Activated CD4-positive, alpha-beta T cell treated with anti-CD3 and anti-CD28 coated beads, Interleukin-2, amount 50 U/mL, for 16 hours (primary cell): Measurements from ENCODE around the gene TK1.
A peak's percentile ranks its signal among the peaks of the same experiment; 100 is the strongest.
"Not testable (repeated sequence)": the region's sequence is repeated elsewhere in the genome, so short reads cannot be mapped to it uniquely, and the experiment has no call there.

Experiments used
- DNase-seq: peaks from one replicate; pipeline ENCODE4 v3.0.0-alpha.2; 2020

The TK1 gene

DNA sequence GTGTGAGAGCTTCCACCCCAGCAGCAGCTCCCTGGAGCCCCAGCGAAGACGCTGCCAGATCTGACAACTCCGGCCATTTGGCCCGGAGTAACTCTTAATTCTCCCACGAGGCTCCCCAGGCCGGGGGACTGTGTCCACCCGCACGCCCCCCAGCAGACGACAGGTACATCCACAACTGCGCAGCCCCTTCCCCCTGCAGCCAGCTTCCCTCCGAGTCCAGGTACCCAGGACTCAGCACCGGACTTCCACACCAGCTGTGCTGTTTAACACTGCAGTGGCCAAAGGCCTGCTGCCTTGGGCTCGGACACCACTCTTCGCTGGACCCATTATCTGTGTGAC lies 11.2 kb downstream of the TK1 start:
- DNase-seq, result no peak

DNA sequence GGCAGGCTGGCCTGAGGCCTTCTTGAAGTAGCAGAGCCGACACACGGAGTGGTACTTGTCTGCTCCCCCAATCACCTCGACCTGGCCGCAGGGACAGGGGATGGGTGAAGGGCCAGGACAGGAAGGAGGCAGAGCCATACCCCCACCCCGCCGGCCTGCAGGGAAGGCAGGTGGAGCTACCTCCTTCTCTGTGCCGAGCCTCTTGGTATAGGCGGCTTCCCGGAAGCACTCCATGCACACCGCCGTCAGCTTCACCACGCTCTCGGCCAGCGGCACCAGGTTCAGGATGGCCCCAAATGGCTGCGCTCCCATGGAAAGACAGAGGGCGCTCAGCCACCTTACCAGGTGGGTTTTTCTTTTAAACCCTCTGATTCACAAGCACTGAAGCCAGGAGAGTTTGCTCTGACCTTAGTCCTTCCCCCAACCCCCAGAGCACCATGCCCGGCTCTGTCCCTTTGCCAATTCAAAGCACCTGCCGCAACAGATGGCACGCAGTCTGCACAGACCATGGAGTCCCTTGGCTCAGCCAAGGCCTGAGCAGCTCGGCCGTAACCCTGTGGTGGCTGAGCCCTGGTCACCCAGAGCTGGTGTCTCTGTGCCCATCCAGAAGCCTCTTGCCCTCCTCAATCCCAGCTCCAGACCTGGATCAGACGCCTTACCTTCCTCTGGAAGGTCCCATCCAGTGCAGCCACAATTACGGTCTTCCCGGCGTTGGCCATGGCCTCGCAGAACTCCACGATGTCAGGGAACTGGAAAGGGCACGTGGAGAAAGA lies 11.8 kb downstream of the TK1 start:
- DNase-seq, result no peak

DNA sequence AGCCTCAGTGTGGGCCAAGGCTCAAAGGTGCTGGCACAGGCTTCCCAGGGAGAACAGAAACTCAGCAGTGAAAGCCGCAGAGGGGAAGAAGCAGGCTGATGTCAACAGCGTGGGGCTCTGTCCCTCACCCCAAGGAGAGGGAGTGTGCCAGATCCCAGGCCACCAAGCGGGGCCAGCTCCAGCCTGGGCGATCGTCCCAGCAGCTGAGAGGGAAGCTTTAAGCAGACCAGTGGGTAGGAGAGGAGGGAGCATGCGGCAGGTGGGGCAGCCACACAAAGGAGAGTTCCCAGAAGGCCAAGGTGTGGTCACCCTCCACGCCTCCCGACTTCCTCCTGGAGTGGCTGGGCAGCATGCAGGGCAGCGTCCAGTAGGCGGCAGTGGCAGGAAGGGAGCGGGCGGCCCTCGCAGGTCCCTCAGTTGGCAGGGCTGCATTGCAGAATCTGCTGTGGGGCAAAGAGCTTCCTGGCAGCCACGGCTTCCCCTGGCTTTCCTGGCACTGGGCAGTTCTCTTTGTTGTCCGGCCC lies 12.4 kb downstream of the TK1 start:
- DNase-seq, result no peak

DNA sequence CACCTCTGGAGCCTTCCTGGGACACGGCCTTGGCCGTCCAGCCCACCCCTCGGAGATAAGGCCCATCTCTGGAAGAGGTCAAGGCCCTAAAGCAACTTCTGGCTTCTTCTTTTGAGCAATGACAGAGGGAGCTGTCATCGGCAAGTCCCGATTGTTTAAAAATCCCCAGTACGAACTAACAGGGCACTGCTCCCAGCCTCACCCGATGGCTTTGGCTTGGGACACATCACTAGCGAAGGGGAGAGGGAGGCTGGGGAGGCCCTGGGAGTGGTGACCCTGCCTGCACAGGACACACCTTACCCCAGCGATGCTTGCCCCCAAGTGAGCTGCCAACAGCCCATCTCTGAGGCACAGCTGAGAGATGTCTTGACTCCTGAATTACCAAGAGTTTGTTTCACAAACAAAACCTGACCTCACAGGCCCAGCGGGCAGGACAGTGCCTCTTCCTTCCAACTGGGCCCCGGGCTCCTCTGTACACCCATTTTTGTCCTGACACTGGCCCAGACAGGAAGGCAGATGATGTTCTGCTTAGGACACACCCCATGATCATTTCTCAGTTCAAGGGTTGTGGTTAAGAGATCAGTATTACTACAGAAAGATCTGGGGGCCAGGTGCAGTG lies 13.6 kb downstream of the TK1 start:
- peak; percentile 42 for DNase-seq

DNA sequence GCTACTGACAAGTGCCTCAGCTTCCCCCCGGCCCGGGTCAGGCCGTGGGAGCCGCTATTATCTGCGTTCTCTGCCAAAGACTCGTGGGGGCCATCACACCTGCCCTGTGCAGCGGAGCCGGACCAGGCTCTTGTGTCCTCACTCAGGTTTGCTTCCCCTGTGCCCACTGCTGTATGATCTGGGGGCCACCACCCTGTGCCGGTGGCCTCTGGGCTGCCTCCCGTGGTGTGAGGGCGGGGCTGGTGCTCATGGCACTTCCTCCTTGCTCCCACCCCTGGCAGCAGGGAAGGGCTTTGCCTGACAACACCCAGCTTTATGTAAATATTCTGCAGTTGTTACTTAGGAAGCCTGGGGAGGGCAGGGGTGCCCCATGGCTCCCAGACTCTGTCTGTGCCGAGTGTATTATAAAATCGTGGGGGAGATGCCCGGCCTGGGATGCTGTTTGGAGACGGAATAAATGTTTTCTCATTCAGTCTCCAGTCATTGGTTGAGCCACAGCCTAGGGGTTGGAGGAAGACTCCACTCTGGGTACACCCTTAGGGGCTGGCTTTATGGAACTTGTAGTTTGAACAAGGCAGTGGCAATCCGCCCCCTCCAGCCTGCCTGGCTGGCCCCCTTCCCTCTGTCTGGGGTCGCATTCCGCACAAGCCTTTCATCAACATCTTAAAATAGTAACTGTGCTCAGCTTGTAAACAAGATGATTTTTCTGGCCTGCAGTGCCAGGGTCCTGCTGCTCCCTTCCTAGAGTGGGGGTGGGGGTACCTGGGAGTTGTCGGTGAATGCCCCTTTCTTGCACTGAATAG lies 14.4 kb downstream of the TK1 start:
- no peak for DNase-seq

DNA sequence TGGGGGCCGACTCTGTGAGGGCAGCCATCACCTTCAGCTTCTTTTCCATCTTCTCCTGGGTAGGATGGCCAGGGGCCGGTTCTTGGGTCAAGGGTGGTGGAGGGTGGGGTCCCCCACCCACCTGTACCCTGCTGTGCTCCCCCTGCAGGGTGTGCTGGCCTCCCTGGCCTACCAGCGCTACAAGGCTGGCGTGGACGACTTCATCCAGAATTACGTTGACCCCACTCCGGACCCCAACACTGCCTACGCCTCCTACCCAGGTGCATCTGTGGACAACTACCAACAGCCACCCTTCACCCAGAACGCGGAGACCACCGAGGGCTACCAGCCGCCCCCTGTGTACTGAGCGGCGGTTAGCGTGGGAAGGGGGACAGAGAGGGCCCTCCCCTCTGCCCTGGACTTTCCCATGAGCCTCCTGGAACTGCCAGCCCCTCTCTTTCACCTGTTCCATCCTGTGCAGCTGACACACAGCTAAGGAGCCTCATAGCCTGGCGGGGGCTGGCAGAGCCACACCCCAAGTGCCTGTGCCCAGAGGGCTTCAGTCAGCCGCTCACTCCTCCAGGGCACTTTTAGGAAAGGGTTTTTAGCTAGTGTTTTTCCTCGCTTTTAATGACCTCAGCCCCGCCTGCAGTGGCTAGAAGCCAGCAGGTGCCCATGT lies 15.1 kb downstream of the TK1 start:
- DNase-seq, result not testable (repeated sequence)

DNA sequence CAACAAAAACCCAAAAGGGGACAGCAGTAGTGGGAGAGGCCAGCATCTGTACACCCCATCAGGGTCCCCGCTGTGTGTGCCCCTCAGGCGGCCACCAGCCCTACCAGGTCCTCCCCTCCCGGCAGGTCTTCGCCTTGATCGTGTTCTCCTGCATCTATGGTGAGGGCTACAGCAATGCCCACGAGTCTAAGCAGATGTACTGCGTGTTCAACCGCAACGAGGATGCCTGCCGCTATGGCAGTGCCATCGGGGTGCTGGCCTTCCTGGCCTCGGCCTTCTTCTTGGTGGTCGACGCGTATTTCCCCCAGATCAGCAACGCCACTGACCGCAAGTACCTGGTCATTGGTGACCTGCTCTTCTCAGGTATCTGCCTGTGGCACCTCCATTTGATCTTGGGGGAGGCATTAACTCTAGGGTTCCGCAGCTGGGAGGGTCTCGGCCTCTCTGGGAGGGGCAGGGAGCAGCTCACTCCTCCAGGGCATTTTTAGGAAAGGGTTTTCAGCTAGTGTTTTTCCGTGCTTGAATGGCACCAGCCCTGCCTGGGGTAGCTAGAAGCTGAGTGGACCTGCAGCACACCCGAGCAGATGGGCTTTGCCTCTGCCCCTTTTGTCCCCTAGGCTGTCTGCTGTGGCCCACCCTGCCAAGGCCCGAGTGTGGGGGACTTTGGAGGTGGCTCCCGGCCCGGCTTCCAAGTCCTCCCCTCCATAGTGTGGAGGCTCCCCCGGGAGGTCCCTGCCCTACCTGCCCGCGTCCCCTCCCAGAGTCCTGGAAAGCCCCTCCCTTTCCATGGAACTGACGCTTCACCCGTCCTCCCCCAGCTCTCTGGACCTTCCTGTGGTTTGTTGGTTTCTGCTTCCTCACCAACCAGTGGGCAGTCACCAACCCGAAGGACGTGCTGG lies 15.9 kb downstream of the TK1 start:
- no peak for DNase-seq

DNA sequence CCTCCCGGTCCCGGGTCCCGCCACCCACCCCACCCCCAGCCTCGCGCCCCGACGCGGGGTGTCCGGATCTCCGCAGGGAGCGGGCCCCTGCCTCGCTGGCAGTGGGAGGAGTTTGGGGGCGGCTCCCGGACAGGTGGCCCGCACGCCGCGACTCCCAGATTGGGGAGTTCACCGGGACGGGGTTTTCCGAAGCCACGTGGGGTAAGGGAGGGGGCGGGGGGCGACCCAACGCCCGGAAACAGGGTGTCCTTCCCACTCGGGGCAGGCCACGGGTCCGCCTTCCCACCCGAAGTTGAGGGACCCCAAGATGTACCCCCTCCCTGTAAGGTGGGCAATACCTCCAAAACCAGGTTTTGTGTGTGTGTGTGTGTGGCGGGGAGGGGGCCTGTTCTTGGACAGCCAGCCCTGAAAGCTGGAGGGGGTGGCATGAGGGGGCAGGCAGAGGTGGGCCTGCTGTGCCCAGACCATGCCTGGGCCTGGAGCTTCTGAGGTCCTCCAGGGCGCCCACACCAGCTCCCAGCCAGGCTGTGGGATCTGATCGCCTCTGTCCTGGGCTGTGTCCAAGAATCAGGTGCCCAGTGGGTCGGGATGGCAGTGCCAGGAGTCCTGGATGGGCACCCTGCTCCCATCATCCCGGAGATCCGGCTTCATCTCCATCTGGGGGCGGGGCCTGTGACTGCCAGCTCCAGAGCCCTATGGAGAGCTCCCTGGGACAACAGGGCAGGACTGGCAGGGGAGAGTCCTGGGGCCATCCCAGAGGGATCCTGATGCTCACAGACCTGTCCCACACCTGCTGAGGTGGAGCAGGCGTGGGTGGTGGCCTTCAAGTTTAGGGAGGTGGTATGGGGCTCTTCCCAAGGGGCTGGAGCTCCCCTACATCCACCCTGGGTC lies 17.7 kb downstream of the TK1 start:
- DNase-seq, result peak; percentile 44

DNA sequence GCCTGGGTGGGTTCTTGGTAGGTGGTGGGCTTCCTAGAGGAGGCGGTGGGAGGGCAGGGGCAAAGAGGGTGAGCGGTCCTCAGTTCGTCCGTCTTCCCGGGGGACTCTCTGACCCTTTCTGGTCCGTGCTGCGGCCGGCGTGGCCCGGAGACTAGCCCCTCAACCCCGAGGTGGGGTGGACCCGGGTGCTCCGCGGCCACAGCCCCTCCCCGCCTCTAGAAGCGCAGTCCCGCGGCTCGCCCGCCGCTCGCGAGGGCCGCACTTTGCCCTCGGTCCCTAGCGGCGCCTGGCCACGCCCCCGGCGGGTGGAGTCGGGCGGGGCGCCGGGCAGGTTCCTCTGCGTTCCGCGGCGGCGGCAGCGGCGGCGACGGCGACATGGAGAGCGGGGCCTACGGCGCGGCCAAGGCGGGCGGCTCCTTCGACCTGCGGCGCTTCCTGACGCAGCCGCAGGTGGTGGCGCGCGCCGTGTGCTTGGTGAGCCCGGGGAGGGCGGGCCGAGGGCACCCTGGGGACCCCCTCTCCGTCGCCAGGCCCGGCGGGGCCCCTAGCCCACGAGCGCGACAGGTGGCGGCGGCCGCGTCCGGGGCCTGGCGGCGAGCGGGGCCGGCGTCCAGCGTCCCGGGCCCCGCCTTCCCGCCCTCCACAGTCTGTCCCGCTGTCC lies 18.5 kb downstream of the TK1 start, which contains the start of gene SYNGR2:
Gene SYNGR2, plus strand, starts transcription at position 340 of the 661 bp plus-strand sequence. Its CDS starts 36 bp downstream, at position 376.
- DNase-seq, result peak; percentile 88

DNA sequence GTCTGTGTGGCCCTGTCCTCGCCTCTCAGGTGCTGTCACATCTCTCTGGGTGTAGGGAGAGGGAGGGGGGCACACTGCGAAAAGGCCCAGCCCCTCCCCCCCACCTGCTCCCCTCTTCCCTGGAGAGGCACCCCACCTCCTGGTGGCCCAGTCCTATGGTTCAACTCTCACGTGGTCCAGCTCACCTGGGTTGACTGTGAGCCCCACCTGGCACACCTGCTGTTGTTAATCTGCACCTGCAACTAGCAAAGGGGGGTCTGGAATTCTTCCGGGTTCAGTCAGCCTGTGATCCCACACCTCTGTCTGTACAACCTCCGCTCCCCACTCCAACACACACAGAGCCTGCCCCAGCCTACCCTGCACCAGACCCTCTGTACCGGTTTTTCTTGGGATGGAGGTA lies 20.4 kb downstream of the TK1 start:
- no peak for DNase-seq

DNA sequence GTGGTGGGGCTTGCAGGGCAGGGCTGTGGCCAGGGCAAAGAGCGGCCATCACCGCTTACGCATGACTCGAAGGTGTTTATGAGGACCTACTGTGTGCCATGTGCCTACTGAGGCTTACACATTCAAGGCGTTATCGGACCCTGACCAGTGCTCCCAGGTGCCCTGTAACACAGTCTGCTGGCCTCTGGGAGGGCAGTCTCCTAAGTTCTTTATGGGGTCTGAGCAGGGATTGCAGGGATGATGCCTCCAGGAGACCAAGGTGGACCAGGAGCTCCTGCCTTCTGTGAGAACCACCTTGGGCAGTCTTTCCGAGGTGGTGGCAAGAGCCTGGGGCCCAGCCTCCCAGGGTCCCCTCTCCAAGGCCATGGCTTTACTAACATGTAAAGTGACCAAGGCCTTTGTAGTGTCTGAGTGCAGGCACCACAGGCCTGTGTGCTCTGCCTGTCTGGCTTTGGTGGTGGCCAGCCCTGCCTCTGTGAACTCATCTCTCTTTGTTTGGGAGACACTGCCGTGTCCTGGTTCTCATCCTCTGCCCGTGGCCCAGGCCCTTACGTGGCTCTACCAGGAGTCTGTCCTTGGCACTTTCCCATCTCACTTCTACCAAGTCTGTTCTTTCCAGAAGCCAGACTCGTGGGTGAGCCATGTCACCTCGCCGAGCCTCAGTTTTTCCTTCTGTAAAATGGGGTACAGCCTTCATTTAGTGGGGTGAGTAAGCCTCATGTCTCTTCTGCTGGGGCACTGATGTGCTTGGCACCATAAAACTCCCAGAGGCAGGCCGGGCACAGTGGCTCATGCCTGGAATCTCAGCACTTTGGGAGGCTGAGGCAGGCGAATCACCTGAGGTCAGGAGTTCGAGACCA lies 21.9 kb downstream of the TK1 start:
- DNase-seq, result no peak

DNA sequence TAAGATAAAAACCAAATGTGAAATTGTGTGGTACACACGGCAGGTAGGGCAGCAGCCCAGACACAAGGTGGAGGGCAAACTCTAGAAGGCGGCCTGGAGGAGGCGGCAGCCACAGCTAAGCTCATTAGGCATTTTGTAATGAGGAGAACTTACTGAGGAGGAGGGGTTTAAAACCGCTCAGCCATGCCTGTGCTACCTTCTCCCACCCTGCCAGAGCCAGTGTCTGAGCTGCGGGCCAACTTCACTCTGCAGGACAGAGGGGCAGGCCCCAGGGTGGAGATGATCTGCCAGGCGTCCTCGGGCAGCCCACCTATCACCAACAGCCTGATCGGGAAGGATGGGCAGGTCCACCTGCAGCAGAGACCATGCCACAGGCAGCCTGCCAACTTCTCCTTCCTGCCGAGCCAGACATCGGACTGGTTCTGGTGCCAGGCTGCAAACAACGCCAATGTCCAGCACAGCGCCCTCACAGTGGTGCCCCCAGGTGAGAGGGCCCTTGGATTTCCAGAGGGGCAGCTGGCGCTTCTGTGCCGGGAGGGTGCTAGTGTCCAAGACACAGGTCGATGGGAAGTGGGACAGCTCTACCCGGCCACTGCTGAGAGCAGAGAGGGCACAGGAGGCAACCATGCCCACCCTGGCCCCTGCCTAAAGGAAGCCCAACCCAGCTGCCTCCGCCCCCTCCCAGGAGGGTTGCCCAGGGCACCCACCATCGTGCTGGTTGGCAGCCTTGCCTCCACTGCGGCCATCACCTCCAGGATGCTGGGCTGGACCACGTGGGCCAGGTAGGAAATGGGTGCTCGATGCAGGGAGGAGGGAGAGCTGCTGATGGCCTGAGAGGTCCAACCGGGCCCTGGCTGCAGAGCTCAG lies 22.7 kb downstream of the TK1 start:
- DNase-seq, result no peak

DNA sequence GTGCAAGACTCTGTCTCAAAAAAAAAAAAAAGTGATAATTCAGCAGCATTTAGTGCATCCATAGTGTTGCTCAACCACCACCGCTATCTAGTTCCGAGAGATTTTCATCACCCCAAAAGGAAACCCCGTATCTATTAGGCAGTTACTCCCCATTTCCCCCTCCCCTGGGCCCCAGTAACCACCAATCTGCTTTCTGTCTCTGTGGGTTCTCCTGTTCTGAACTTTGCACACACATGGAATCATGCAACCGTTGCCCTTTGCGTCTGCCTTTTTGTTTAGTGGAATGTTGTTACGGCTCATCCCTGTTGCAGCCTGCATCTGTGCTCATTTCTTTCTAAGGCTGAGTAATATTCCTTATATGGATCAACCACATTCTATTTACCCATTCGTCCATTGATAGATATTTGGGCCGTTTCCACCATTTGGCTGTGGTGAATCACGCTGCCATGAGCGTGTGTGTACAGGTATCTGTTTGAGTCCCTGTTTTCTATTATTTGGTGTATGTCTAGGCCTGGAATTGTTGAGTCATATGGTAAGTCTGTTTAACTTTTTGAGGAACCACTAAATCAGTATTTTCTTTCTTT lies 27.2 kb downstream of the TK1 start:
- DNase-seq, result peak; percentile 60

DNA sequence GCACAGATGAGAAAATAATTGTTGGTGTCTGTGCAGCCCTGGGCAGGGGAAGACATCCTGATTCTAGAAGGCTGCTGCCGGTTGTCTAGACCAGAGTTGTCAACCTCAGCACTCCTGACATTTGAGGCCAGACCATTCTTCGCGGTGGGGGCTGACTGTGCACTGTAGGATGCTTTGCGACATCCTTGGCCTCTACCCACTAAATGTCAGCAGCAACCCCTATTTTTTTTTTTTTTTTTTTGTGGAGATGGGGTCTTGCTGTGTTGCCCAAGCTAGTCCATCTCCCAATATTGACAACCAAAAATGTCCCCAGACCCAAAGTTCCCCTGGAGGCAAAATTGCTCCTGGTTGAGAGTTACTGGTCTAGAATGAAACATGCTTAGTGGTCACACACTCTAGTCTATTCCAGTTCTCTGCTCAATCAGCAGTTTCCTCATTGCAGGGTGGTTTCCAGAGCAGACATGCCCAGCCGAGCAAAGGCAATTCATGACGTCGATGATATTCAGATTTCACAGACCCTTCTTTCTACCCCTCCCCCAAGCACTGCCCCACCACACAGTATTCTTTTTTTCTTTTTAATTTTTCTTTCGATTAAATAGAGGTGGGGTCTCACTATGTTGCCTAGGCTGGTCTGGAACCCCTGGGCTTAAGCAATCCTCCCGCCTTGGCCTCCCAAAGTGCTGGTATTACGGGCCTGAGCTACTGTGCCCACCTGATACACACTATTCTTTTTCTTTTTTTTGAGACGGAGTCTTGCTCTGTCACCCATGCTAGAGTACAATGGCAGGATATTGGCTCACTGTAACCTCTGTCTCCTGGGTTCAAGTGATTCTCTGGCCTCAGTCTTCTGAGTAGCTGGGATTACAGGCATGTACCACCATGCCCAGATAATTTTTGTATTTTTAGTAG lies 31.7 kb downstream of the TK1 start:
- peak; percentile 51 for DNase-seq

DNA sequence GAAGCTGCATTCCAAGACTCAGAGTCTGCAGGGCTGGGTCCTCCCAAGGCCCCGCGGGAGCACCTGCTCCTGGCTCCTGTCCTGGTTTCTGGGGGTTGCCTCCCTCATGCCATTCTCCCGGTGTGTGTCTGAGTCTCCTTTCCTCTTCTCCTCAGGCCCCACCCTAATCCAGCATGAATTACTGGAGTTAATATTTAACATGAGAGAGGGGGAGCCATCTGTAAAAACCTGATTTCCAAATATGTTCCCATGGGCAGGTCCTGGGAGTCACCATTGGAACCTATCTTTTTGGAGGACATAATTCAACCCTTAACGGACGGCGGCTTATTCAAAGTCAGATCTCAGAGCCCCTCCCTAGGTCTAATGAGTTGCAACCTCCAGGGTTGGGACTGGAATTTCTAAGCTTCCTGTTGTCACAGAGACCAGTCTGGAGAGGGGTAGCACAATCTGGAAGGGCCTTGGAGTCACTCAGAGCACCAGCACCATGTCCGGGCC lies 35.3 kb downstream of the TK1 start:
- DNase-seq, result no peak

DNA sequence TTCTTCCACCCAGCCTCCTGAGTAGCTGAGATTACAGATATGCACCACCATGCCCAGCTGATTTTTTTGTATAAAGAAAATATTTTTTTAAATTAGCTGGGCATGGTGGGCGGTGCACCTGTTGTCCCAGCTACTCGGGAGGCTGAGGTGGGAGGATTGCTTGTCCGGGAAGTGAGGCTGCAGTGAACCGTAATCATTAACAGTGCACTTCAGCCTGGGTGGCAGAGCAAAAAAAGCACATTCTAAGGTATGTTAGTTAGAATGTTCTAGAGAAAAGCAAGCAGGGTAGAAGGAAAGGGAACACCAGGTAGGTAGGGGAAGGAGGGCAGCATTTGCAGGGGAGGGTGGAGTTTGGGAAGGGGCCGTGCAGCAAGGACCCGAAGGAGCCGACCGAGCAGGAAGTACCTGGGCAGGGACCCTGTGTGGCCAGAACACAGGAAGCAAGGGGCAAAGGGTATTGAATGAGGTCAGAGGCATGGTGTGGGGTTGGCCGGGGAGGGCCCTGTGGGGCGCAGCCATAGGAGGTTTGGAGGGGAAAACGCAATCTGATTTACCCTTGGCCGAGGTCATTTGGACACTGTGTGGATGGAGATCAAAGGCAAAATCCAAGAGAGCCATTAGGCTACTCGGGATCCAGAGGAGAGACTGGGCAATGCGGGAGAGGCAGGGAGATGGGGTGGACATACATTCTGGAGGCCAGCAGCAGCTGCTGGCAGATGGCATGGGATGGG lies 38.4 kb downstream of the TK1 start:
- no peak for DNase-seq
